Stimulated activated naive CD8-positive, alpha-beta T cell treated with anti-CD3 and anti-CD28 coated beads, Interleukin-15, Interleukin-2, amounts not matched to agents 100 ng/mL and 50 ng/mL, for 24 hours (primary cell): ENCODE data around the gene THADA.

Experiments used
- H3K27ac Mint-ChIP-seq: one replicate; pipeline ENCODE4 v1.8.0; 2021; ENCODE audit warnings: mild to moderate bottlenecking, mixed read lengths
- H3K27me3 Mint-ChIP-seq: one replicate; pipeline ENCODE4 v1.8.0; 2021; ENCODE audit warnings: mixed read lengths
- H3K36me3 Mint-ChIP-seq: one replicate; pipeline ENCODE4 v1.8.0; 2021; ENCODE audit warnings: low read depth, mixed read lengths
- H3K4me1 Mint-ChIP-seq: one replicate; pipeline ENCODE4 v1.8.0; 2021; ENCODE audit warnings: low read depth, mixed read lengths
- H3K4me3 Mint-ChIP-seq: one replicate; pipeline ENCODE4 v1.8.0; 2021; ENCODE audit warnings: mild to moderate bottlenecking, mixed read lengths
- H3K9me3 Mint-ChIP-seq: one replicate; pipeline ENCODE4 v1.8.0; 2021; ENCODE audit warnings: mixed read lengths

Gene THADA

DNA sequence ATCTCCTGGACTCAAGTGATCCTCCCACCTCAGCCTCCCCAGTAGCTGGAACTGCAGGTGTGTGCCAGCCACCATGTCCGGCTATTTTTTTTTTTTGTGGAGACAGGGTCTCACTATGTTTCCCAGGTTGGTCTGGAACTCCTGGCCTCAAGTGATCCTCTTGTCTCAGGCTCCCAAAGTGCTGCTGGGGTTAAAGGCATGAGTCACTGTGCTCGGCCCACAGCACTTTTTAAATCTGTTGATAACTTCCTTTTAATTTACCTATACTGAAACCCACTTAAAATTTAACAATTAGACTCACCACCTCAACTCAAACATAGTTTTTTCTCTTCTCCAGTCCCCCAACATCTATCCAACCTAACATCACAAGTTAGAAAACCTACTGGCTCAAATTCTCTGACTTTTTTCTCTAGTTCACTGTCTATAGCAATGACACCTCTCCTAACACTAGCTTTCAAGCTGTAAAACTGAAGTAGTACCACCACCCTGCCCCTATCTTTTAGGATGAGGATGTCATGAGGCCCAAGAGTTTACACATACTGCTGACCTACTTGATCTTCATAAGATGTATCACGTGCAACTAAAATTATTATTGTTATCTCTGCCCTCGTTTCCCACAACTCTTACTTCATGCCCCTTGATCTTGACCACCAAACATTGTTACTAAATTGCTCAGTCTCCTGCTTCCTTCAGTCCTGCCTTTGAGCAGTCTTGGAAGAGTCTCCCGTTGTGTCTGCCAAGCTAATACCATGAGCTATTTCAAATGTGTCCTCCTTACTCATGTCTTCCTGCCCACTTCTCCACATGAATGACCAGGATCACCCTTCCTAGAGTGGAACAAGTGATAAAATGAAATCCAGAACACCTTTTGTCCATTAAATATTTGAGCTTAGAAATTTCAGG, 227.1 kb downstream of the THADA start:
- Mint-ChIP-seq H3K4me1 (no peaks in the 10 kb centered on the region), H3K4me3 (no peak overlapping the region), H3K27ac (no peak overlapping the region), H3K9me3 (no peaks in the 10 kb centered on the region), H3K36me3 (peaks cover 20% of the 10 kb centered on the region), H3K27me3 (no peaks in the 10 kb centered on the region)

DNA sequence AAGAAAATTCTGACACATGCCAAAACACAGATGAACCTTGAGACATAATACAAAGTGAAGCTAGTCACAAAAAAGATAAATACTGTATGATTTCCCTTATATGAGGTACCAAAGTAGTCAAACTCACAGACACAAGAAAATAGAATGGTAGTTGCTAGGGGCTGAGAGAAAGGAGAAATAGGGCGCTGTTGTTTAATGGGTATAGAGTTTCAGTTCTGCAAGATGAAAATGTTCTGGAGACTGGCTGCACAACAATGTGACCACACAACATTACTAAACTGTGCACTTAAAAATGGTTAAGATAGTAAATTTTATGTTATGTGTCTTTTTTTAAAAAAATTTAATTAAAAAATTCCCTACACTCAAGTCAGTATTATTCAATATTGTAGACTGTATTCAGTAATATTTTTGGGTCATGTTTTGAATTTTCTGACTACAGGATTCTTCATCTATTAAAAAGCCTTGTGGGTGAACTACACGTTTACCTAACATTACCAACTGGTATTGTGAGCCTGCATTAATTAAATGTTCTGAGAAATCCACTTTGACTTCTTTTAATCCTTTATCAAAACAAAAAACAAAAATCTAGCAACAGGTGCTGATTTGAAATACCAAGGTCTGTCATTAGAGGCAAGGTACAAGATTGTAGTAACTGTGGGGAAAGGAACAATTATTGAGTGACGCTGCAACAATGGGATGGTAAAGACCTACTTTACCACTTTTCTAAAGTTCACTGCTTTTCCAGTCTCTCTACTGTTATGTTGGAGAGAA, 228.6 kb downstream of the THADA start:
- Mint-ChIP-seq H3K36me3 (peaks cover 30% of the 10 kb centered on the region), H3K4me3 (no peak overlapping the region), H3K9me3 (no peaks in the 10 kb centered on the region), H3K4me1 (no peaks in the 10 kb centered on the region), H3K27me3 (no peaks in the 10 kb centered on the region), H3K27ac (no peak overlapping the region)

DNA sequence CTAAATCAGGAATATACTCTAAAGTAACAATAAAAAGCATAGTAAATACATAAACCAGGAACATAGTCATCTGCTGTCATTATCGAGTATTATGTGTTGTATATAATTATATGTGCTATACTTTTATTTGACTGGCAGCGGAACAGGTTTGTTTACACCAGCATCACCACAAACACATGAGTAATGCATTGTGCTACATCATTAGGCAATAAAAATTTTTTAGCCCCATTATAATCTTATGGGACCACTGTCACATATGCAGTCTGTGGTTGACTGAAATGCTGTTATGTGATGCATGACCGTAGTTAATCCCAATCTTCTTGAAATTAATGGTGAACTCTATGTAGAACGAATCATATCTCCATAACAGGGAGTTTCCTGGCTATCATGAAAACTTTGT, 232.7 kb downstream of the THADA start:
- Mint-ChIP-seq H3K27me3 (no peaks in the 10 kb centered on the region), H3K27ac (no peak overlapping the region), H3K9me3 (no peaks in the 10 kb centered on the region), H3K4me3 (no peak overlapping the region), H3K36me3 (peaks cover 15% of the 10 kb centered on the region), H3K4me1 (no peaks in the 10 kb centered on the region)

DNA sequence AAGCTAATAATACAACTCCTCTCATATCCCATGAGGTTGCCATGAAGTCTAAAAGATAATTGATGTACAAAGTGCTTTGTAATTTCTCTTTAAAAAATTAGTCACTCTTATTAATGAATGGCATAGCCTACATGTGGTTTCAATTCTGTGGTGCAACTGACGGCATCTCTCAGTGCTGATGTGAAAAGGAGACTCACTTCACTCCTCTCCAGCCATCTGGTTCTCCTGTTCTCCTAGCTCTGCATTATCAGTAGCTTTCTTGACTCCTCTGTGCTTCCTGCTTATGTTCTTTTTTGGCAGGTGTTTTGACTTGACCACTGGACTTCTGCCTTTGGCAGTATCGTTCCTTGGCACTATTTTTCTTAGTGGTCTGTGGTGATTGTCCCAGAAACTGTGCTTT, 234.6 kb downstream of the THADA start:
- no peaks in the 10 kb centered on the region for H3K9me3 Mint-ChIP-seq
- no peak overlapping the region for H3K27ac Mint-ChIP-seq
- H3K4me3 Mint-ChIP-seq = no peak overlapping the region
- peaks cover 14% of the 10 kb centered on the region for H3K36me3 Mint-ChIP-seq
- no peaks in the 10 kb centered on the region for H3K4me1 Mint-ChIP-seq
- H3K27me3 Mint-ChIP-seq = no peaks in the 10 kb centered on the region

DNA sequence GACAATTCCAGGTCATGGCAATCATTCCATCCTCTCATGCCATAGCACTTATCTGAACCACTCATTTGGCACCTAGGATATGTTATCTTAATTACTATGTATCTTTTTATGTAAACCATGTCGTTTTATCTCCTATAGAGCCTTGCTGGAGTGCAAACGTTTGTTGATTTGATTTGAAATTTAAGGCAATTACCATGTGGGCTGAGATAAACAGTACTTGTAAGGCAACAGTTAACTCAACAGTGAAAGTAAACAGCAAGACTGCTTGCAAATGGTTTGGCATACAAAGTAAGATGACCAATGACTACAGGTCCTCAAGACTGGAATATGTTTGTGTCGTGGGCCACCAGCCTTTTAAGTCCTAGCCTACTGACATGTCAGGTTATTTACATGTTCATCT, 235.7 kb downstream of the THADA start:
- H3K27me3 Mint-ChIP-seq = no peaks in the 10 kb centered on the region
- no peaks in the 10 kb centered on the region for H3K9me3 Mint-ChIP-seq
- H3K27ac Mint-ChIP-seq = no peak overlapping the region
- H3K36me3 Mint-ChIP-seq = peaks cover 22% of the 10 kb centered on the region
- no peak overlapping the region for H3K4me3 Mint-ChIP-seq
- no peaks in the 10 kb centered on the region for H3K4me1 Mint-ChIP-seq

DNA sequence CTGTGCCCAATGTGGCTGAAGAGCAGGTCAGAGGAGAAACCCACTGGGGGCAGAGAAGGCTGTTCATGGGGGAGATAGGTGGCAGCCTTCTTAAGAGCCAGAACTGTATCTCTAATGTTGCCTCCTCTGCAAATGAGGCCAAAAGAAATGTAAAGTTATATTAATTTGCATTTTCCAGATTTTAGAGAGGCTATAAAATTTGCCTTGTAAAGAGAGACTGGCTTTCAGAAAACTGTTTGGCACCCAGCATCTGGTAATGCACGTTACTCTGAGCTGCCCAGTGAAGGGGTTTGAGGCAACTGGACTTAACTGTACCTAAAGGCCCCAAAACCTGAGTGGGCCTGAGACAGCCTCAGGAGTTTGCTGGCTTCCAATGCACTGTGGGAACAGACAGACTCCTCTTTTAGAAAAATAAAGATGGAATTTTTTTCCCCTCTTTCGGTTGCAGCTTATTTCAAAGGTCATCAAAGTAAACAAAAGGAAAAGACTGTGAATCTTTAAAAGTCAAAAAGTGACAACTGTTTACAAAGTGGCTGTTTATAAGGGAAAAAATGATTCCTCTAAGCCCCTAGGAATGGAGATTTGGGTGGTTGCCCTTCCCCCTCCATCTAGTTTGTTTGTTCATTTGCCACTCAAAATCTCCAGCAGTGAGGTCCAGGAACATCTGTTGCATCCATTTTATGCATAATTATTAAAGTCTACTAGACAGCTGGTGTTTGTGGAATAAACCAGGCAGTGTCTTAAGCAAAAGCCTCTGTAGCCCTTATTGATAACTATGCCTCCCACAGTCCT, 237.2 kb downstream of the THADA start:
- H3K4me1 Mint-ChIP-seq = no peaks in the 10 kb centered on the region
- no peak overlapping the region for H3K4me3 Mint-ChIP-seq
- no peaks in the 10 kb centered on the region for H3K27me3 Mint-ChIP-seq
- no peak overlapping the region for H3K27ac Mint-ChIP-seq
- H3K9me3 Mint-ChIP-seq = no peaks in the 10 kb centered on the region
- H3K36me3 Mint-ChIP-seq = peaks cover 21% of the 10 kb centered on the region

DNA sequence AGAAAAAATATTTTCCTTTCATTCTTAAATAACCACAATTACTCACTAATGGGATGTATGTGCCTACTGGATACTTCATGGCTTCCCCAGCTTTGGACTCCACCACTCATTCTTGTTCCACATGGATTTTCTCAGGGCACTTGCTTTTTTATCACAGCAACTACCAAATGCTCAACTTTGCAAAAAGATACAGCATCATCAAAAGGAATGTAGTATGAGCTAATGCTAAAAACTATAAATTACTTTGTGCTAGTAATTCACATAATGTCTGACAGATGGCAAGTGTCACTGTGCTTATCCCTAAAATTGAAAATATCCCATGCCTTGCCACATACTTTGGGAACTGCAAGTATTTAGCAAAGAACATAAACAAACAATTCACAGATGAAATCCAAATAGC, 239.1 kb downstream of the THADA start:
- H3K4me1 Mint-ChIP-seq = no peaks in the 10 kb centered on the region
- H3K36me3 Mint-ChIP-seq = peaks cover 12% of the 10 kb centered on the region
- no peaks in the 10 kb centered on the region for H3K27me3 Mint-ChIP-seq
- no peak overlapping the region for H3K4me3 Mint-ChIP-seq
- no peak overlapping the region for H3K27ac Mint-ChIP-seq
- H3K9me3 Mint-ChIP-seq = no peaks in the 10 kb centered on the region

DNA sequence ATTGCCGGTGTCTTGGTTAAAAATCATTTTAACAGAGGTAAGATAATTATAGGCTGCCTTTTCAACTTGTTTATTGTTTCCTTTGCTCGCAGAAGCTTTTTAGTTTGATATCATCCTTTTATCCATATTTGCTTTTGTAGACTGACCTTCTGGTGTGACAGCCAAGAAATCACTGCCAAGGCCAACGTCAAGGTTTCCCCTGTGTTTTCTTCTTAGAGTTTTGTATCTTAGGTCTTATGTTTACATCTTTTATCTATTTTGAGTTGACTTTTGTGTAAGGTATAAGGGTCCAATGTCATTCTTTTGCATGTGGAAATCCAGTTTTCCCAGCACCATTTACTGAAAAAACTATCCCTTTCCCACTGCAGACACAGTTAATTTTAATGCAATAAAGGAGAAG, 240.4 kb downstream of the THADA start:
- H3K4me3 Mint-ChIP-seq = no peak overlapping the region
- H3K9me3 Mint-ChIP-seq = no peaks in the 10 kb centered on the region
- H3K27ac Mint-ChIP-seq = no peak overlapping the region
- H3K36me3 Mint-ChIP-seq = peaks cover 15% of the 10 kb centered on the region
- no peaks in the 10 kb centered on the region for H3K27me3 Mint-ChIP-seq
- no peaks in the 10 kb centered on the region for H3K4me1 Mint-ChIP-seq

DNA sequence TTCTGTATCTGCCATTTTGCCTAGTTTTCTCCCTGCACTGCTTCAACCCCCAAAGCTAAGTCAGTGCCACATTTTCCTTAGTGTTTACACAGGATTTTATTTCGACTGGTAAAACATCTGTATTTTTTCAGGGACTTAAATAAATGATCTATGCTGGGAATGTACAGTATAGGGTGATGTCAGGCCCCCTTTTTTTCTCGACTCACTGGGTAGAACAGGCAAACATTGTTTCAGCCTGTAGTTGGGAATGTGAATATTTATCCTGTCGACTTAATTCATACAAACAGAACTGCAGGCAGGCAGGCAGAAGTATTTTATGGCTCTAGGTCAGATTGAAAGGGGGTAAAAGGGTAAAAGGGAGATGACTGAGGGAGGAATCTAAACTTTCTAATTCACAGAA, 245.9 kb downstream of the THADA start:
- H3K27me3 Mint-ChIP-seq = no peaks in the 10 kb centered on the region
- H3K4me3 Mint-ChIP-seq = no peak overlapping the region
- H3K36me3 Mint-ChIP-seq = peaks cover 8% of the 10 kb centered on the region
- no peaks in the 10 kb centered on the region for H3K4me1 Mint-ChIP-seq
- no peak overlapping the region for H3K27ac Mint-ChIP-seq
- H3K9me3 Mint-ChIP-seq = no peaks in the 10 kb centered on the region

DNA sequence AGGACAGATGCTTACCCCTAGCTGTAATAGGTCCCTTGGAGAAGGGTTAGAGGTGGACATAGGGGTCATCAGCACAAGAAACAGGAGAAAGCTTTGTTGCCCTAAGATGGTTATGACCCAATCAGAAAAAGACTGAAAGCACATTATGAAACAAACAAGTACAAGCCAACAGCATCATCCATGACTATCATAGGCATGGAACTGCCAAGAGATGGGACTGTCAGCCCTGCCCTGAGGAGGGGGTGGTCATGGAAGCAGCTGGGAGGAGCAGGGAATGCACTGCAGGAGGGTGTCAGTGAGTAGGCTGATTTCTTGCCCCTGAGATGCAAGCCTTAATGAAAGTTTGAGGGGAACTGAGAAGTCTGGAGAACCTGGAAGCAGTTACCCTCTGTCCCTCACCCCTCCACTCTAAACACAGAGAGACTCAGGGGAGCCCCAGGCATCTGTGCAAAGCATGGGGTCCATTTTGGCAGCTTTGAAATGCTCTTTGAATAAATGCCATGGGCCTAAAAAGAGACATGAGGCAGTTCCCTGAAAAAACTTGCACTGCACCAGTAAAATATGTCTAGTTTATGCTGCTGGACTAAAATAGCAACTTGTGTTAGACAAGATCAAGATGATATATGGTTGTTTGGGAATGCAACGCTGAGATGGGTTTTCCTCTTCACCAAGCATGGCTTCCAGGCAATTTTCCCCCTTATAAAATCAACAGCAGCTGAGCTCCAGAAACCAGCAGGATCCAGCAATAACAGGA, 246.8 kb downstream of the THADA start:
- Mint-ChIP-seq H3K4me3 (no peak overlapping the region), H3K27ac (no peak overlapping the region), H3K36me3 (peaks cover 8% of the 10 kb centered on the region), H3K4me1 (no peaks in the 10 kb centered on the region), H3K27me3 (no peaks in the 10 kb centered on the region), H3K9me3 (no peaks in the 10 kb centered on the region)

DNA sequence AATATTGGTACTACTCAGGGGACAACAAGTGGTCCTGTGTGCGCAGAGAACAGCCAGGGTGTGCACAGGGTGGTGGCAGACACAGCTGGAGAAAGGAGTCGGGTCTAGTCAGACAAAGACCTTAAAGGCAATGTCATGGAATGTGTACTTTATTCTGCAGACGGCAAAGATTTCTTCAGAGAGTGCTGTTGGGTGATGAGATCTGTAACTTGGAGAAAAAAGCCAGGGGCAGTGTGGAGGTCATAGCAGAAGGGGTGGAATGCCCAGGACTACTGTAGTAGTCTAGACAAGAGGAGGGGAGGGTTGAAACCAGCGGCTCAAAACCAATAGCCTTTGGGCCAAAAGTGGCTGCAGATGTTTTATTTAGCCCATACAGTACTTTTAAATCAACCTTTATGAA, 248.1 kb downstream of the THADA start:
- Mint-ChIP-seq H3K4me1 (no peaks in the 10 kb centered on the region), H3K9me3 (no peaks in the 10 kb centered on the region), H3K27me3 (no peaks in the 10 kb centered on the region), H3K4me3 (no peak overlapping the region), H3K27ac (no peak overlapping the region), H3K36me3 (peaks cover 20% of the 10 kb centered on the region)

DNA sequence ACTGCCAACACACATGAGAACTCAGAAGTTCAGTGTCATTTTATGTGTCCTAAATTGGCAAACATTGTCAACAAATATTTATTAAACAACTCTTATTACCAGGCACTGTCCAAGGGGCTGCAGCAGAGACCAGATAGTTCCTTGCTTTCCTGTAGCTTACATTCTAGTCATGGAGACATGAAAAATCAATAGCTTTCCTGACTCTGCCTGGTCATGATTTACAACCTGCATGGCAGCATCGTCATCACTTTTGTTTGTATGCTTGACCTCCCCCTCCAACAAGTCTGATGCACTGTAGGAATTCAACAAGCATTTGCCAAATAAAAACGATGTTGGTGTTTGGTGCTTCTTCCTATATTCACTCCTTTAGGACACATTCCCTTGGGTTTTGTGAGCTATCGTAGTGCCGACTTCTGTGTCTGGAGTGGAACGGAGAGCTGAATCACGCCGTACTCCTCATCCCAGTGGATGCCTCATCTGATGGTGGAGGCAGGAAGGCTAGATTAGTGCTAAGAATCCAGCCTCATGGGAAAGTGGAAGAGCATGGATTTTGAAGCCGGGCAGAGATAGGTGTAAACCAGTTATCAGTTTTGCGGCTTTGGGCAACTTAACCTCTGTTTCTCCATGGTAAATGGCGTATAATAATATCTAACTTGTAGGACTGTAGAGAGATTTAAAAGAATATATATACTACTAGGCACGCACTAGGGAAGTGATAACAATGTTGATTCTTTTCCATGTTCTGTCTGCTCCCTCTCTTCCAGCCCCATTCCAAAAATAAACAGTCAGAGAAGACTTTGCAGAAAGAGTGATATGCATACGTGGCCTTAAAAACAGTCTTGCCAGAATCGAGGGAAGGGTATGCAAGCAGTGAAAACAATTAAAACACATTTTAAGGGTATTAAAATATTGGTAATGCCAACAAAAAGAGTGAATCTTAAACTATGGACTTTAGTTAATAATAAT, 249.0 kb downstream of the THADA start:
- no peaks in the 10 kb centered on the region for H3K9me3 Mint-ChIP-seq

DNA sequence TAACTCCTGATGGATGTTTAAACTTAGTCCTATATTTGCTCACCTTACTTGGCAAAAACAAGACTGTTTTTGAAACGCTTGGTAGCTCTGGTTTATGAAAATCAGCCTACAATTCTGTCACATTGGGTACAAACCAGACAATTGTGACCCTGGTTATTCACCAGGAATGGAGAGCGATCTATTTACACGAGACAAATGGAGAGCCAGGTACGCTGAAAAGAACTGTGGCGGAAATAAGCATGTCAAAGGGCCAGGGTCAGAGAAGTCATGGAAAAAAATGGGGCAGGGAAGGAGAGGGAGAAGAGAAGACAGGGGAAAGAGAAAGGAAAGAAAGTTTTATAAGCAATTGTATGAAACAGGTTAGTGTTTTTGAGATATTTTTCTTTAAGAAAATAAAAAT, 250.0 kb downstream of the THADA start:
- Mint-ChIP-seq H3K27me3 (no peaks in the 10 kb centered on the region), H3K4me1 (no peaks in the 10 kb centered on the region), H3K36me3 (peaks cover 31% of the 10 kb centered on the region), H3K4me3 (no peak overlapping the region), H3K9me3 (no peaks in the 10 kb centered on the region), H3K27ac (no peak overlapping the region)

More for the DNA sequence above, 249.0 kb downstream of the THADA start:
- H3K4me3 Mint-ChIP-seq = no peak overlapping the region
- H3K4me1 Mint-ChIP-seq = no peaks in the 10 kb centered on the region
- H3K36me3 Mint-ChIP-seq = peaks cover 25% of the 10 kb centered on the region
- H3K27me3 Mint-ChIP-seq = no peaks in the 10 kb centered on the region
- no peak overlapping the region for H3K27ac Mint-ChIP-seq
